Superior temporal gyrus (tissue), 1 donor: Measurements from ENCODE around the gene UGGT2.
"Not testable (repeated sequence)": the region's sequence is repeated elsewhere in the genome, so short reads cannot be mapped to it uniquely, and the experiment has no call there.

Experiments used
- DNase-seq: peaks from one replicate; pipeline ENCODE4 v3.0.0-alpha.2; 2016; ENCODE audit errors: extremely low spot score

The UGGT2 gene

DNA sequence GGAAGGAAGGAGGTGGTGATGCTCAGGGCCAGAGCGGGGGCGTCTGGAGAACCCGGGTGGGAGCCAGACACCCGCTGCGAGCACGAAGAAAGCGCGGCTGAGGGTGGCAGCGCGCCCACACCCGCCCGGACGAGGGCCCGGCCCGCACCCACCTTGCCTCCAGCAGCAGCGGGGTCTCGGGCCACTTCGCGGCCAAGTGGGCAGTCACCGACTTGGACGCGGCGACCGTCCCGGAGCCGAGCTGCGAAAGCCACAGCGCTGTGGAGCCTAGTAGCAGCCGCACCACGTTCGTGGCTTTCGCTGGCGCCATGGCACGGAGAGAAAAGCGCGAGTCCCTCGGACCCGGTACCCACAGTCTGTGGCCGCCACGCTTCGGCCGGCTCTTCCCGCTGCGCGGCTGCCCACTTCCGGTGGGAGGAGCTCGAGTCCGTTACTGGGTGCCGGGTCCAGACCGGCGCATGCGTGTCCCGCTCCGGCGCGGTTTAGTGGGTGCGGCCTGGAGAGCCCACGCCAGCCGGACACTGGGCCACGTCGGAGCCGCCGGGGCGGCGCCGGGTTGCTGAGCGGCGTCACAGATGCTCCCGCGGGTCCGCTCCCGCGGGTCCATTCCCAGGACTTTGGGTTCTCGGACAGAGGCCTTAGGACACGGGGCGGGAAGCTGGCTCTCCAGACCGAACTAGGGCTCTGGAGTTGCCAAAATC lies at the start of gene UGGT2:
UGGT2 (minus strand) TSS at position 399 of the 701 bp plus-strand sequence; CDS start at position 310, 89 bp downstream.
- peak; percentile 93 for DNase-seq

DNA sequence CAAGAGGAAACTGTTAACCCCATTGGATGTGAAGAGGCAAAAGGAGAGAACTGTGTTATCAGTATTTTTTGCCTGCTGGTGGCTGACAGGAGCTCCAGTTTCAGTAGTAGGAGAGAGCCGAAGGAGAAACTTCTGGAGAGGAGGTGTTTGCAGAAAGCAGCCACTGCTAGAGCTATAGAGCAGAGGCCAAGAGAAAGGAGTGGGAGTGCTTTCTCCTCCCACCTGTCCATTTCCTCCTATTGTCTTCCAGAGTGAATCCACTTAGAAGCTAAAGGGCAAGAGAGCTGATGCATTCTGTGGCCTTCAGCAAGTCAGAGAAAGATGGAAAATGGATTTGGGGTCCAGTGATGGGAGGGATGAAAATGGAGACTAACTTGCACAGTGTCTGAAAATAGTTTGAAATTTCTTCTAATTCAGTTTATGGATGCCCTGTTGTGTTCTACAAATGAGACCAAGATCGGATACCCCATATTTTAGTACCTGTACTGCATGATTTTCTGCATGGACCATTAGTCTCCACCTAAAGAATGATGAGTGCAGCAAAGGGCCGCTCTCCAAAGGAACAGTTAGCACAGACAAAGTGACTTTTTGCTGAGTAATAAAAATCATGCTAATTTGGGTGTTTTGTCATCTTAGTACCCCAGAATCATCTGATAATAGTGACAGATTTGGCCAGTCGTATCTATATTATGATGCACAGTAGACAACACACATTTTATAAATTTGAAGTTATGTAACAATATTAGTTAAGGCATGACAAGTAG lies 47.4 kb upstream of the UGGT2 start:
- DNase-seq: no peak

DNA sequence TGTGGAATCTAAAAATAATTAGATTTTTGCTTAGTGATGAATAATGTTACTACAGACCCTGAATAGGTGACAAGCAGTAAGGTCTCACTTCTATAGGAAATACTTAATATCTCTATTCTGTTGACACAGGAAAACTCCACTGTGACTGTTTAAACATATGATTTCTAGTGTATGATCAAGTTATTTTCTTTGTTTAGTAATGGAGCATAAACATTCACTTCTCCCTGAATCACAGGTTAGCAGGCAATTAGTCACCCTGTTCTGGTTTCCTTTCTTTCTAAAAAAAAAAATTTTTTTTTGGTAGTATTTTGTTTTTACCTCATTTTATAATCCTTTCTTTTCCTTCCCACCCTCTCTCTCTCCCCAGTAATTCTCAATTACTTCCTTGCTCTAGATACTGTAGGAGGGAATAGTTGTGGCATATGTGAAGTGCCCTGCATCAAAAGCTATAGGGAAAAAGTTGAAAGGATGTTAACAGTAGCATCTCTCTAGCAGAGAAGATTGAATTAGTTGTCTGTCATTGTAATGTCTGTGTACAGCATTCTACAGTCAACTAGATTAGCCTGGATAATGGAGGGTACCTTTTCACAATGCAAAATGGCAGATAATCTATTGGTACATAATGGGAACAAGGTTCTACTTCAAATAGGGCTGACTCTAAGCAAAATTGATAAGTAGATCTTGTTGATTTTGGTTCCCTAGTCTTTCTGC lies 40.2 kb upstream of the UGGT2 start:
- no peak for DNase-seq

DNA sequence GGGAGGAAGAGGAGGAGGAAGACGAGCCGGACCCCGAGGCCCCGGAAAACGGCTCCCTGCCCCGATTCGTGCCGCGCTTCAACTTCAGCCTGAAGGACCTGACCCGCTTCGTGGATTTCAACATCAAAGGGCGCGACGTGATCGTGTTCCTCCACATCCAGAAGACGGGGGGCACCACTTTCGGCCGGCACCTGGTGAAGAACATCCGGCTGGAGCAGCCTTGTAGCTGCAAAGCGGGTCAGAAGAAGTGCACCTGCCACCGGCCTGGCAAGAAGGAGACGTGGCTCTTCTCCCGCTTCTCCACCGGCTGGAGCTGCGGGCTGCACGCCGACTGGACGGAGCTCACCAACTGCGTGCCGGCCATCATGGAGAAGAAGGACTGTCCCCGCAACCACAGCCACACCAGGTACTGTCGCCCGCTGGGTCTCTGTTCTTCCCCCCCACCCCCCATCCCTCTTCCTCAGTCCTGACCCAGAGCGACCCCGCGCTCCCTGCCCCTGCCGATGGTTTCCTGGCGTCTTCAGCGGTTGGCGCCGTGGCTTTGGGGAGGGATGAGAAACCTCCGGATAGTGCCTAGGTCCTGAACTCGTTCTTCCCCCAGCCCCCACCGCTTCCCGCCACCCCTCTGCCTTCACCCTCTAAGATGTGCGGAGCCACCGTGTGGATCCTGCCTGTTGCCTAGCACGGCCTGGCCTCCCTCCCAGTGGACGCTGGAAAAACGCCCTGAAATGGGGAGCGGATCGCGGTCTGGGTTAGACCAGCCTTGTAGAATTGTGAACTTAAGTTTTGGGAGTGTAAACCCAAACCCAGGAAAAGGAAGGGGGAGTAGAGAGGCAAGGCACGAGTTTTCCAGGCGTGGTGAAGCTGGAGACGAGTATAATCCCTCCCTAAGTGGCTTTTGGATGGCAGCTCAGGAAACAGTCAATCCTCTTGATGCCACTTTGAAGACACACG lies 38.2 kb upstream of the UGGT2 start:
- no peak for DNase-seq

DNA sequence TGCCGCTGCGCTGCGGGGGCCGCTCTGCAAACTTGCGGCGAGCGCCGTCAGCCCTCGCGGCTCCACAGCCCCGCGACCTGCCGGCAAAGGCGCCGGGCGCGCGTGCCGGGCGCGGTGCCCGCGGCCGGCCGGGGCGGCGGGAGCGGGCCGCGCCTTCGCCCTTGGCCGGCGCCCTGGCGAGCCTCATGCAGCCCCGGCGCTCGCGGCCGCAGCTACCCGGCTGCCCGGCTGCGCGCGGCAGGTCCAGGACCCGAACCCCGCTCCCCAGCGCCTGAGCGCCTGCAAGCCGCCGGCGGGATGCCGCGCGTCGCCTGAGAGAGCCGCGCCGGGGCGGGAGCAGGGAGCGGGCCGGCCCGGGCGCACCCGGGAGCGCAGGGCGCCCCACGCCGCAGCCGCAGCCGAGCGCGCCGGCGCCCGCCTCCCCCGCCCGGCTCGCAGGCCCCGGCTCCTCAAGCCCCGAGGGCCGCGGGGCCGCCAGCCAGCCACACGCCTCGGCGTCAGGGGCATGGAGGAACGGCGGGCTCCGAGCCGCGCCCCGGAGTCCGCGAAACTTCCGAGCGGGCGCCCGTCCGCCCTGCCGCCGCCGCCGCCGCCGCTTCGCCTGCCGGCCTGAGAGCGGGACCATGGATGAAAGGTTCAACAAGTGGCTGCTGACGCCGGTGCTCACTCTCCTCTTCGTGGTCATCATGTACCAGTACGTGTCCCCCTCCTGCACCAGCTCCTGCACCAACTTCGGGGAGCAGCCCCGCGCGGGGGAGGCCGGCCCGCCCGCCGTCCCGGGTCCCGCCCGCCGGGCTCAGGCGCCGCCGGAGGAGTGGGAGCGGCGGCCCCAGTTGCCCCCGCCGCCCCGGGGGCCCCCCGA lies 37.3 kb upstream of the UGGT2 start:
- DNase-seq: no peak

DNA sequence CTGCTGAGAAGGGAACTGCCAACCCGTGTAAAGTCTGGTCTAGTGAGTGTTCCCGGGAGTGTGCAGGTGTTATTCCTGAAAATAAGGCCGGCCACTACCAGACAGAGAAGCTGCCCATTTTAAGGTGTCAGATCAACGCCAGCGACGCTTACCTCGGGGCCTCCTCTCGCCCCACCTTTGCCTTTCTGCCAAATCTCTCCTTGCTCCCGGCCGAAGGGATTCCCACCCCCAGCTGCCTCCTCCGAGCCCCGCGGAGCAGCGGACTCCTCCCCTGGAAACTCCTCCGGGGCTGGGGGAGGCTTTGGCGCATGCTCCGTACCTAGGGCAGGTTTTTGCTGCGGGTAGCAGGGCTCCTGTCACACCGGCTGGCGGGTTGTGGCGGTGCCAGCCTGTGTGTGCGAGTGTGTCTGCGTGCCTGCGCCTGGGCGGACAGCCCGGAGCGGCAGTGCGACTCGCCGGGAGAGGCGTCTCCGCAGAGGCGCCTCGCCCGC lies 36.6 kb upstream of the UGGT2 start, which contains the start of gene HS6ST3:
HS6ST3 (plus strand) TSS at position 359 of the 491 bp plus-strand sequence.
- DNase-seq: no peak

DNA sequence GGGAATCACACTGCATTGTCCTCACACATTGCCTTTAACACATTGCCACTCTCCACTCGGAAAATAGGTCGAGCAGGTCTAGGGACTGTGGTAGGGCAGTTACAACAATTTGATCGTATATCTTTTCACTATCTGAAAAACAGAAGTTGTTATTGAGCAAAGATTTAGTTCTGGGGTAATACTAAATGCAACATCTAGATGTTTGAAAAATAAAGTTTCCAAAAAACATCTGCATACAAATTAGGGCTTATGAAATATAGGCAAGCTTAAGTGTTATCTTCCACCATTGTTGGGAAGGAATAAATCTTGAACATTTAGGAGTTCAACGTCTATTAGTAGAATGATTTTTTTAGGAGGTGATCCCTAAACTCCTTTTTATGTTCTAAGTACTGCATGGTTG lies 35.9 kb upstream of the UGGT2 start:
- DNase-seq: no peak

DNA sequence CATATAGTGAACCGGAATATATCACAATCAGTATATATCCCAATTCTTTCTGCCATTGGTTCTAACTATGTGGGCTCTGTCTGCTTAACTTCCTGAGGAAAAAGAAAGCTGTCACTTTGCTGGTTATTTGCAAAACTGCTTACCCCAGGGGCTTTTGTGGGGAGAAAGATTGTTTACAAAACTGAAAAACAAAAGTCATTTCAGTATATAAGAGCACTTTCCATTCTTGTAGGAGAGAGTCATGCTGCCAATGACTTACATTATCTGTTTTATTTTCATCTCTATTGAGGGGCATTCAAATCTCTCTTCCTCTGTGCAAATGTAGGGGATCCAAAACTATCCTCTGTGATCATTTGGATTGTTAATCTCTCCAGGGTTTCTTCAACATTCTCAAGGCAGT lies 33.5 kb upstream of the UGGT2 start:
- DNase-seq: no peak

GRCh38 chr13:96082640-96083039 lies 29.4 kb upstream of the UGGT2 start:
- no peak for DNase-seq

- DNase-seq: no peak
These were observed 28.7 kb upstream of the UGGT2 start for GRCh38 chr13:96081888-96082287.

GRCh38 chr13:96080676-96081075 lies 27.5 kb upstream of the UGGT2 start:
- no peak for DNase-seq

- no peak for DNase-seq
These were observed 22.8 kb upstream of the UGGT2 start for GRCh38 chr13:96075953-96076543.

DNA sequence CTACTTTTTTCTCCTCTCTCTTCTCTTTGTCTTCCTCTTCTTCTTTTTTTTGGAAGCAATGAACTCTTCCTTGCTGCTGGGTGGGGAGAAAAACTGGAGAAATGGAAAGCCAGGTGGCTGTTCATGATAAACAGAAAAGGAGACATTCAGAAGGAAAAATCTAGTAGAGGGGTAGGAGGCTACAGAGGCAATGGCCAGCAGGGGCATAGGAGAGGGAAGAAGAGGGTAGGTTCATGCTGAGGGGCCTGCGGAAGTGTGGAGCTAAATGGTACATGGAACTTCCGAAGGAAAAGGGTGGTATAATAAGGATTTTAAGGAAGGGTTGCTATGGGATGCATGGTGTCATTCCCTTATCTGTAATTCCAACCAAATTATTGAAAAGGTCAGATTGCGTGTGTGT lies 19.2 kb upstream of the UGGT2 start:
- no peak for DNase-seq

DNA sequence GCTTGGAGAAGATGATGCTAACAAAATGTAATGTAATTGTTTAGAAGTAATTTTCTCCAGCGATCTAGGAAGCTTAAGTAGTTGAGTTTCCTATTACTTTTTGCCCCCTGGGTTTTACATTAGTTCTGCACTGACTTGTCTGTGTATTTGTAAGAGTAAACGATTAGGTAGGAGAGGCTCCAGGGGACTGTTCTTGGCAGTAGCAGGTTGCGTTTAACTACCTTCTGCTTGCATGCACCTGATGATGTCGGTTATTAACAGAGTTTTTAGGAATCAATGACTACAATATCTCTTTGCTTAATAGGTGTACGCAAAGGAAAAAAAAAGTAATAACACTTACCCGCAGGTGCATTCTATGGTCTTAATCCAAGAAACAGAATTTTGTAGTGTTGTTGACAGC lies 18.3 kb upstream of the UGGT2 start:
- no peak for DNase-seq

- DNase-seq: no peak
These were observed 15.5 kb upstream of the UGGT2 start for GRCh38 chr13:96068729-96069128.

GRCh38 chr13:96065849-96066248 lies 12.6 kb upstream of the UGGT2 start:
- no peak for DNase-seq

DNA sequence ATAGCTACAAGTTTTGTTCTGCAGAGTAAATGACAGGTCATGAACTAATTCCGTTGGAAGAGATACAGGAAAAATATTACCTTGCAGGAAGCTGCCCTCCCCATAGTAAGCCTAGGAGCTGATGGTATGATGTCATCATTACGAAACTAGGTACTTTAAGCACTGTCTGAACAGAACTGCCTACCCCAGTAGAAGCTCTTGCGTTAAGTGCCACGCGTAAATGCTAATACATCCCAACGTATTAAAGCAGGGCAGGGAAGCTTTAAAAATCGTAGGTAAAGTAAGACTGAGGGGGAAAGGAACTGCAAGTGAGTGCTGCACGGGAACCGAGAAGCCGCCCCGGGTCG lies 572 bp downstream of the UGGT2 start:
- peak; percentile 57 for DNase-seq

DNA sequence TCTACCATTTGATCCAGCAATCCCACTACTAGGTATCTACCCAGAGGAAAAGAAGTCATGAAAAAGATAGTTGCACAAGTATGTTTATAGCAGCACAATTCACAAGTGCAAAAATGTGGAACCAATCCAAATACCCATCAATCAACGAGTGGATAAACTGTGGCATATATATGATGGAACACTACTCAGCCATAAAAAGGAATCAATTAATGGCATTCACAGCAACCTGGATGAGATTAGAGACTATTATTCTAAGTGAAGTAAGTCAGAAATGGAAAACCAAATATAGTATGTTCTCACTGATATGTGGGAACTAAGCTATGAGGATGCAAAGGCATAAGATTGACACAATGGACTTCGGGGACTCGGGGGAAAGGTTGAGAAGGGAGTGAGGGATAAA lies 1.3 kb downstream of the UGGT2 start:
- DNase-seq: not testable (repeated sequence)

- DNase-seq: not testable (repeated sequence)
These were observed 1.7 kb downstream of the UGGT2 start for GRCh38 chr13:96051491-96051890.

GRCh38 chr13:96050955-96051354 lies 2.2 kb downstream of the UGGT2 start:
- not testable (repeated sequence) for DNase-seq
